ENCODE data around the gene RBBP8.

RBBP8 gene

DNA sequence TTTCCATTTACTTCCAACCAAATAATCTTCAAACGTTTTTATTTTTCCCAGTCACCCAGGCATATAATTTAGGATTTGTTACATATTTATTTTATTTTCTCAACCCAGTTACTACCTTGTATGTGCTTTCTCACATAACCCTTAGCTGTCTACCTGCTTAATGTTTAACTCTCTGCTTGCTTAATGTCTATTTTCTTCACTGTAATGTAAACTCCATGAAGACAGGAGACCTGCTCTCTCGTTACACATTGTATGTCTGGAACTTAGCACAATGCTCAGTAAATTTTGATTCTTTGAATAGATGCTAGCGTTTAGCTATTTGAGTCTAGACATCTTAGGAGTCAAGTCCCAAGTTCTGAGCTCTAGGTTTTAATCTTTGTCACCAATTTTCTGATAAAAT, 70.2 kb downstream of the RBBP8 start:
- no peak for DNase-seq

DNA sequence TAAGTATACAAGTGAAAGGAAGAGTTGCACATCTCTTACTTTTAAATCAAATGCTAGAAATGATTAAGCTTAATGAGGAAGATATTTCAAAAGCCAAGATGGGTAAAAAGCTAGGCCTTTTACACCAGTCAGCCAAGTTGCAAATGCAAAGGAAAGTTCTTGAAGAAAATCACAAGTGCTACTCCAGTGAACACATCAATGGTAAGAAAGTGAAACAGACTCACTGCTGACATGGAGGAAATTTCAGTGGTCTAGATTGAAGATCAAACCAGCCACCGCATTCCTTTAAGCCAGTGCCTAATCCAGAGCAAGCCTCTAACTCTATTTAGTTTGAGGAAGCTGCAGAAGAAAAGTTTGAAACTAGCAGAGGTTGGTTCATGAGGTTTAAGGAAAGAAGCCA, 79.1 kb downstream of the RBBP8 start:
- no peak for DNase-seq

GRCh38 chr18:23020555-23021294, 87.6 kb downstream of the RBBP8 start:
- DNase-seq, result no peak

GRCh38 chr18:23021623-23022022, 88.5 kb downstream of the RBBP8 start:
- DNase-seq, result no peak

- peak; percentile 92 for DNase-seq
Observed at GRCh38 chr18:23032030-23032582, 99.0 kb downstream of the RBBP8 start.

DNA sequence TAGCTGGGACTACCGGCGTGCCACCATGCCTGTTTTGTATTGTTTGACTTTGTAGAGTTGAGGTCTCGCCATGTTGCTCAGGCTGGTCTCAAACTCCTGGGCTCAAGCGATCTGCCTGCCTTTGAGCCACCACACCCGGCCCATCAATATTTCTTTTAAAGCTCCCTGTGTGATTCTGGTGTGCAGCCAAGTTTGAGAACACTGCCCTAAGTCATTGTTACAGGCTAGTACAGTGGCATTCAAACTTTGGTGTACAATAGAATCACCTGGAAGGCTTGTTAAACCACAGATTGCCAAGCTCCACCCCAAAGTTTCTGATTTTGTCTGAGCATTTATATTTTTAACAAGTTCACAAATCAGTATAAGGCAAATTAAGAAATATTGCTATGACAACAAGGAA, 99.9 kb downstream of the RBBP8 start:
- no peak for DNase-seq

- DNase-seq, result no peak
Observed at GRCh38 chr18:23036660-23037201, 103.6 kb downstream of the RBBP8 start.

DNA sequence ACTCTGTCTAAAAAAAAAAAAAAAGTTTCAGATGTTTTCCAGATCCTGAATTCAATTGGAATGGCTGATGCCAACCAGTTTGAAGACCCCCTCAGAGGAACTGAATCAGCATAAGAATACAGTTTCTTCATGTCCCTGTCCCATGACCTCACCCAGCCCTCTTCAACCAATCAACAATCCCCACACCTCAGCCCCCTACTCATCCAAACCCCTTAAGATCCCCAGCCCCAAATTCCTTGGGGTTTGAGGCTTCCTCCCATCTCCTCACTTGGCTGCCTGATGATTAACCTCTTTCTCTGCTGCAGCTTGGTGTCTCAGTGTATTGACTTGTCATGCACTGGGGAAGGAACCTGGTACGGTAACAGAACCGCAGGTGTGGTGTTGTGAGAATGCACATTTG, 104.5 kb downstream of the RBBP8 start:
- no peak for DNase-seq

- DNase-seq, result peak; percentile 92
Observed at GRCh38 chr18:23038712-23039111, 105.6 kb downstream of the RBBP8 start.

GRCh38 chr18:23042133-23042532, 109.0 kb downstream of the RBBP8 start:
- DNase-seq, result no peak

- DNase-seq, result no peak
Observed at GRCh38 chr18:23043803-23044376, 110.8 kb downstream of the RBBP8 start.

GRCh38 chr18:23049698-23050373, 116.7 kb downstream of the RBBP8 start:
- peak; percentile 22 for DNase-seq

DNA sequence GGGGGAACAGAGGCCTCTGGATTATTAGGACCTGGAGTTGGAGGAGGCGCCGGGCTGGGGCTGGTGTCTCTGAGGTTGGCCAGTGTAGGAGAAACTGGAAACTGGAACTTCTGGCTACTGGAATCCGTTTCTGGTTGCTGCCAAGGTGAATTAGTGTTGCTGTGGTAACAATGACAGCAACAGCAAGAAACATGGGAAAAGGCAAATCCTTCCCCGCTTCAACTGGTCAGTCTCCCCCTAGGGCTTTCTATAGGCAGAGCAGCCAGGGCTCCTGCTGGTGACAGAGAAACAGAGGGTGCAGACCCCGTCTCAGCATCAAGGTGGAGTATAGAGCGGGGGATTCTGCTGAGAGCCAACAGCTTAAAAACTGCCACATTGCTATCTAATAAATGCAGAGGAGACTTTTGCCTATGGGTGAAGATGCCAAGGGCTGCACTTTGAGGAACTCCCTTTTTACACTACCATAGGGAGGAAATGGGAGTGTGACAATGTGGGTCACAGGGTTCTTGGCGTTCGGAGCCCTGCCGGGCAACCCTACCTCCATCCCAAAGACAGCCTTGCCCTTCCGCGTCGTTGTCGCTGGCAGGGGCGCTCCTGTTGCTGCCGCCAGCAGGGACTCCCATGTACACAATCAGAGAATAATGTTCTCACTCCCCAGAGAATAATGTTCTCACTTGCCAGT, 120.8 kb downstream of the RBBP8 start:
- no peak for DNase-seq

GRCh38 chr18:23054553-23054952, 121.4 kb downstream of the RBBP8 start:
- DNase-seq, result no peak

DNA sequence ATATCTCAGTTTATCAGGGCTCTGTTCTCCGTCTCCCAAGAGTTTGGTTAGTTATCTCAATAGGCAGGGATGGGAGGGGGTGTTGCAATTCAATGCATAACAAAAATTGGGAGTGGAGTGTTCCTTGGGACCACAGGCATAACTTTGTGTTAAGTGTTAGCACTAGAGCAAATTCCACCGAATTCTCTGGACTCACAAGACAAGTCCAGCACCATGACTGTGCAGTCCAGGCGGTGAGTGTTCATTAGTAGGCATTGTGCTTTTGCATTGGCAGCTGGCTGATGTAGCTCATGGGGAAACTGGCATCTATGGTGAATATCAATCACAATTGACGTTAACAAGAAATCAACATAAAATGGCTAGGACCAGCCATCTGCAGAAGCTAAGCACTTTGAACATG, 123.2 kb downstream of the RBBP8 start:
- no peak for DNase-seq

DNA sequence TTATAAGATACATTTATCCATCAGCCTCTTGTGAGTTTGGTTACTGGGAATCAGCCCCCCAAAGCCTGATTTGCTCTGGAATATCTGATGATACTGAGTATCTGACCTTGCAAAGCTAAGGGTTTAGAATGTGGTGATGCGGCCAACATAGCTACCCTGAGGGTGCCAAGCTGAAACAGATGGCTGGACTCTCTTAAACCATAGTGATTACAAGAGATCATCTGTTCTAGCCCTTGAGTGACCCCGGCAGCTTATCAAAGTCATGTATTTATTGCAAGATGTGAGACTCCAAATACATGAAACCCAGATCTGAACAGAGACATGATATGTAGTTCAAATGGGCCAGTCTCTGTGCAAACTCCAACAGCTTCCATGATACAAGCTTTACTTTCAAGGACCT, 124.0 kb downstream of the RBBP8 start:
- no peak for DNase-seq

GRCh38 chr18:23058746-23059415, 125.8 kb downstream of the RBBP8 start:
- peak; percentile 42 for DNase-seq

DNA sequence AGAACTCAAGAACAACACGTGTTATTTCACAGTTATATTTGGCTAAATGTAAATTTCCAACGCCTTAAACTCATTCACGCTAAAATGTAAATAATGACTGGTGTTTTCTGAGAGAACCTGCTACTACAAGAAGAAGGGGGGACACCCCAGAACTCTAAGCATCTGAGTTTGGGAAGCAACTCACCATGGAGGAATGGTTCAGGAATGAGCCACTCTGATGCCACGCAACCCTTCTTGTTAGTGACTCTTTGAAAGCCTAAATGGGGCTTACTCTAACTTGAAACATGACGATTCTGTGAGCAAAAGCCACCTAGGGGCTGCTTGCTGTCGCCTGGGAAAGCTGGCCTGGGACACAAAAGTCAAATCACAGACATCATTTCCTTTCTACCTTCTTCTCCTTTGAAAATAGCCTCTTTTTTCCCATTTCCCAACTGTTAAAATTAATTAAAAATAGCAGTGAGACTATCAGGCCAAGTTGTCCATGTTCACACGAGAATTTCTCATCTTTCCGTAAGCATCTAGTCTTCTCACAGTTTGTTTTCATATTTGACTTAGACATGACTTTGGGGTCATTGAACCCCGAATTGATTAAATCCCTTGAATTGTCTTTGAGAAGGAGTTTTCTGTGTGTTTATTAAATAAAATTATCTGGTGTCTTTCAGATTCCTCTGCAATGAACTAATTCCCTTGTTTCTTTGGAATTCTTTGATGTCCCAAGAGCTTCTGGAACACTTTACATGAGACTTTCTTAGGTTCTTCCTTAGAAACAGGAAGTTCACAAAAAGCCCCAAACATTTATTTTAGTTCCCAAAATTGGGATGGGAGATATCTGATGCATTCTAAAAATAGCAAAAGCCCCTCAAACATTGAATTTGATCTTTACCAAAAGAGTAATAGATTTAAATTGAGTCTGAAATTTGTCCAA, 126.7 kb downstream of the RBBP8 start:
- peak; percentile 69 for DNase-seq

DNA sequence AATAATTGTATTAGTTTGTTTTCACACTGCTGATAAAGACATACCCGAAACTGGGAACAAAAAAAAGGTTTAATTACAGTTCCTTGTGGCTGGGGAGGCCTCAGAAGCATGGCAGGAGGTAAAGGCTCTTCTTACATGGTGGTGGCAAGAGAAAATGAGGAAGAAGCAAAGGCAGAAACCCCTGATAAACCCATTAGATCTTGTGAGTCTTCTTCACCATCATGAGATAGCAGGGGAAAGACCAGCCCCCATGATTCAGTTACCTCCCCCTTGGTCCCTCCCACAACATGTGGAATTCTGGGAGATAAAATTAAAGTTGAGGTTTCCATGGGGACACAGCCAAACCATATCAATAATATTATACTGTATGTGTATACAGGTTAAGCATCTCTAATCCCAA, 128.9 kb downstream of the RBBP8 start:
- DNase-seq, result no peak

- DNase-seq, result no peak
Observed at GRCh38 chr18:23063502-23063901, 130.4 kb downstream of the RBBP8 start.

- DNase-seq, result no peak
Observed at GRCh38 chr18:23065234-23065806, 132.2 kb downstream of the RBBP8 start.
